ENCODE results near the gene TEX44.

DNA sequence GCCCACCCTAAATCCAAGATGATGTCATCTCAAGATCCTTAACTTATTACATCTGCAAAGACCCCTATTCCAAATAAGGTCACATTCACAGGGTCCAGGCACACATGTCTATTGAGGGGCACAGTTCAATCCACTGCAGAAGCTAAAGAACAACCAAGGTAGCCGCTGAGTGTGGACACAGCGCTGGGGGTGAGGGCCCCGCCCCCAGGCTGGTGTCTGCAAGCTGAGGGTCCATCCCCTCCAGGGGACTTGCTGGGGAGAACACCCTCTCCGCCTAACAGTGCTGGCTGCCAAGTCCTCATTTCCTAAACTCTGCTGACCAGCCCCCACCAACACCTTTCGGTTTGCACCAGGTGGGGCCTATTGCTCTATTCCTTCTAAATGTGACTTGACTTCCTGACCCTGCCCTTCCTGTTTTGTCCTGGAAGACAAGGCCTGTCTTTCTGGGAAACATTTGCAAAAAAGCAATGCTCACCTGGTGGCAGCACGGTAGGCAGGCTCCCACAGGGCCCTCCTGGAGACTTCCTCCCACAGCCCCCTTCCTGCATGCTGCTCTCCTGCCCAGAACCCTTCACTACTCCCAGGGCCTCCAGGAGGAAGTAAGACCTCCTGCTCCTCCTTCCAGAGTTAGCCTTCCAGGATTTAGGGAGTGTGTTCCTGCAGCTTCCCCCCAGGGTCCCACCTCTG is 24.4 kb upstream of the TEX44 start:
- TF ChIP-seq, protein P1, sequence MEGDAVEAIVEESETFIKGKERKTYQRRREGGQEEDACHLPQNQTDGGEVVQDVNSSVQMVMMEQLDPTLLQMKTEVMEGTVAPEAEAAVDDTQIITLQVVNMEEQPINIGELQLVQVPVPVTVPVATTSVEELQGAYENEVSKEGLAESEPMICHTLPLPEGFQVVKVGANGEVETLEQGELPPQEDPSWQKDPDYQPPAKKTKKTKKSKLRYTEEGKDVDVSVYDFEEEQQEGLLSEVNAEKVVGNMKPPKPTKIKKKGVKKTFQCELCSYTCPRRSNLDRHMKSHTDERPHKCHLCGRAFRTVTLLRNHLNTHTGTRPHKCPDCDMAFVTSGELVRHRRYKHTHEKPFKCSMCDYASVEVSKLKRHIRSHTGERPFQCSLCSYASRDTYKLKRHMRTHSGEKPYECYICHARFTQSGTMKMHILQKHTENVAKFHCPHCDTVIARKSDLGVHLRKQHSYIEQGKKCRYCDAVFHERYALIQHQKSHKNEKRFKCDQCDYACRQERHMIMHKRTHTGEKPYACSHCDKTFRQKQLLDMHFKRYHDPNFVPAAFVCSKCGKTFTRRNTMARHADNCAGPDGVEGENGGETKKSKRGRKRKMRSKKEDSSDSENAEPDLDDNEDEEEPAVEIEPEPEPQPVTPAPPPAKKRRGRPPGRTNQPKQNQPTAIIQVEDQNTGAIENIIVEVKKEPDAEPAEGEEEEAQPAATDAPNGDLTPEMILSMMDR (IDR thresholded peaks at IDR 0.05; ENCODE audit: low read depth, low read length, poor library complexity, severe bottlenecking), result no peak
- no peak for TF ChIP-seq EZH2phosphoT487 (IDR thresholded peaks at IDR 0.05; ENCODE audit: borderline replicate concordance, low read length)
